OCI-M2 (cell line): Measurements from ENCODE around the gene SLC23A1.
A peak's percentile ranks its signal among the peaks of the same experiment; 100 is the strongest.

Source experiments
- DNase-seq: peaks from one replicate; lab custom pipeline; 2025; ENCODE audit not compliant: unreplicated experiment; lab: John Stamatoyannopoulos, UW

The SLC23A1 gene

GRCh38 chr5:139408191-139408590, 25.1 kb upstream of the SLC23A1 start:
- no peak for DNase-seq

GRCh38 chr5:139407517-139407916, 24.4 kb upstream of the SLC23A1 start:
- no peak for DNase-seq

- no peak for DNase-seq
Observed at GRCh38 chr5:139406963-139407362, 23.9 kb upstream of the SLC23A1 start.

GRCh38 chr5:139404484-139404840, 21.4 kb upstream of the SLC23A1 start:
- DNase-seq: no peak

- DNase-seq: peak; percentile 81
Observed at GRCh38 chr5:139403787-139404483, 20.8 kb upstream of the SLC23A1 start, which contains the start of gene SPATA24. SPATA24 (minus strand) TSS chr5:139404089; CDS start chr5:139404060, 29 bp downstream.

GRCh38 chr5:139403418-139403786, 20.3 kb upstream of the SLC23A1 start:
- DNase-seq: no peak

- DNase-seq: no peak
Observed at GRCh38 chr5:139402561-139403158, 19.6 kb upstream of the SLC23A1 start.

- DNase-seq: no peak
Observed at GRCh38 chr5:139401546-139401945, 18.4 kb upstream of the SLC23A1 start.

- no peak for DNase-seq
Observed at GRCh38 chr5:139399501-139400121, 16.5 kb upstream of the SLC23A1 start.

GRCh38 chr5:139397921-139398320, 14.8 kb upstream of the SLC23A1 start:
- DNase-seq: no peak

- DNase-seq: no peak
Observed at GRCh38 chr5:139396691-139397090, 13.6 kb upstream of the SLC23A1 start.

- no peak for DNase-seq
Observed at GRCh38 chr5:139395844-139396640, 12.9 kb upstream of the SLC23A1 start.

GRCh38 chr5:139394654-139395566, 11.8 kb upstream of the SLC23A1 start, which contains the start of gene PROB1:
PROB1 (minus strand) TSS chr5:139395104; CDS start chr5:139395081, 23 bp downstream.
- DNase-seq: no peak

GRCh38 chr5:139394123-139394653, 11.1 kb upstream of the SLC23A1 start:
- DNase-seq: no peak

GRCh38 chr5:139393497-139394122, 10.5 kb upstream of the SLC23A1 start:
- no peak for DNase-seq

GRCh38 chr5:139392678-139393496, 9.8 kb upstream of the SLC23A1 start:
- DNase-seq: no peak

GRCh38 chr5:139392324-139392677, 9.2 kb upstream of the SLC23A1 start:
- no peak for DNase-seq

GRCh38 chr5:139391570-139392323, 8.7 kb upstream of the SLC23A1 start:
- no peak for DNase-seq
